Measurements from ENCODE around the gene TMEM229B. TPM values are rescaled to one million over a fixed set of nuclear protein-coding genes. Genes with fewer than 3 reads are reported as not detected.

The TMEM229B gene
- total RNA-seq, 1 donor = 46.3 TPM

DNA sequence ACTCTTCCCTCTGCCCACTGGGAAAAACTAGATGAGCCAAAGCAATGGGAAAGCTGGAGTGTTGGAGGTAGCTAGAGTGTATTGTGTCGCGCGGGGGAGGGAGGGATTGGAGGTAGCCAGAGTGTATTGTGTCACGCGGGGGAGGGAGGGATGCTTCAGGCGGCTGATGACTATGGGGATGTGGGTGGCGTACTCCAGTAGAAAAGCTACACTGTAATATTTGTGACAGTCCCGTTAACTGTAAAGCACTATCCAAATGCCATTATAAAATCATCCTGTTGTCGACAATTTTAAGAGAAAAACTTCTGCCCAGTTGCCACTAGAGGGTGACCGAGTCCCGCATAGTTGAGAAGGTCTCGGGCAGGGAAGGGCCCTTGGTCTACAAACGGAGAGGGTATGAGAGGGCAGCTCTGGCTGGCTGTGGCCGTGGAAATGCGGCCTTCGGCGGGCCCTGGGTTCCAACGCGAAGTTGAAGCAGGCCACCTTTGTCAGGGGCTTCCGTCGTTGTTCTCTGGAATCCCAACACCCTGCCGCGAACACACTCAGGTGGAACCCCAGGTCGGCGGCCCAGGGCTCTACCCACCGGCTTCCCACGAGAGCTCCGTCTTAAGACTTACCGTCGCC is 61.4 kb downstream of the TMEM229B start:
- peak; percentile 37 to 87 (median 76) for DNase-seq (ENCODE audit: low read depth in 2 of 3, low spot score in 2 of 3)

- DNase-seq (ENCODE audit: low read depth in 2 of 3, low spot score in 2 of 3) = no peak
Observed at GRCh38 chr14:67426161-67426560, 62.4 kb downstream of the TMEM229B start.

DNA sequence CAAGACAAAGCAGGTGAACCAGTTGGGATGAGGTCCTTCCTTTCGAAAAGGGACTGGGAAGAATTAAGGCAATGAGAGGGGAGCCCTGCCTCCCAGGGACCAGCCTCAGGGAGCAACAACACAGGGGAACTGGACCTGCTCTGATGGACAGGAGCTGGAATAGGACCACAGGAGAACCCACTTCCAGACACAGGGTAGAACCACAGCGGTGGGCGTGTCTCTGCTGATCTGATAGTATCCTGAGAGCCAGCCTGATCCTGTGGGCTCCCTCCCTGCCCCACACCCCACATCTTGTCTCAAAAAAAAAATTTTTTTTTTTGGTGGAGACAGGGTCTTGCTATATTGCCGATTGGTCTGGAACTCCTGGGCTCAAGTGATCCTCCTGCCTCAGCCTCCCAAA is 62.9 kb downstream of the TMEM229B start:
- no peak for DNase-seq (ENCODE audit: low read depth in 2 of 3, low spot score in 2 of 3)

GRCh38 chr14:67424539-67424938 is 64.0 kb downstream of the TMEM229B start:
- DNase-seq (ENCODE audit: low read depth in 2 of 3, low spot score in 2 of 3) = no peak

- peak in 2 of 3 donors; percentile 58 to 80 for DNase-seq (ENCODE audit: low read depth in 2 of 3, low spot score in 2 of 3)
Observed at GRCh38 chr14:67423424-67423823, 65.1 kb downstream of the TMEM229B start.

DNA sequence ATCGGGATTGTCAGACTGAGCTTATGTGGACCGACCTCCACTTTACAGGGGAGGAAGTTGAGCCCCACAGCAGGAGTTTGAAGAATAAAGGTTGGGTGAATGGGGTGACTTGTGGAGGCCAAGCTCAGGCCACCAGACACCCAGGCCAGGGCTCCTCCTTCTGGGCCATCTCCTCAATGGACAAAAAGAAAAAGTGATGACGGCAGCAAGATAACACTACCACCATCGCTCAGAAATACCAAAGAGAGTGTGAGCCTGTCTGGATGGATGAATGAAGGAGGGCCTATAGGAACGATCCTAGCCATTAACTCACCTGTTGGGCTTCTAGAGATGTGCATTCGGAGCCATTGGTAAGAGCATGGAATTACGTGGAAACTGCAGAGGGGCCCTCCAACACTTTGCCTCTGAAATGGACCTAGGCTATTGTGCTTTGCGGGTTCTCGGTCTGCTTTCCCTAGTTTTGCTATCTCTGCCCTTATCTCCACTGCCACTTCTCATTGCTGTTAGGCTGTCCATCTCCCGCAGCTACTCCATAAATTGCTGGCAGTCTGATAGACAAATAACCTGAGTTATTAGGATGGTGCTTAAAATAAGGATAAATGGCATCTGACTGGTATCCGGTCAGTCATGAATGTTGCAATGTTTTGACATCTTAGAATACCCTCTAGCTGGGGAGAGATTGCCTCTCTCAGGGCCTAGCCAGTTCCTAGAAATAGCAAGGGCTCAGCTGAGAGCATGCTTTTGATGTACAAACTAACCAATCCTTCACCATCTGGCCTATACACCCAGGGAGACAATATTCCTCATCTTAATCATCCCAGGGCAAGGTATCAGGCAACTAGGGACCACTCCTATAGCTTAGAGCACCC is 66.9 kb downstream of the TMEM229B start:
- DNase-seq (ENCODE audit: low read depth in 2 of 3, low spot score in 2 of 3) = no peak

Small RNA genes within 50 kb of the gene (small RNA-seq; reads per million reads assigned to genes)
- not detected for gene MIR5694

Other genes with a start within 250 kb of the TMEM229B start
- 6.2 TPM for gene PALS1, start 247.3 kb downstream of the TMEM229B start, total RNA-seq
- gene ATP6V1D, start 128.9 kb downstream of the TMEM229B start, total RNA-seq = 18.6 TPM
- 20.2 TPM for gene EIF2S1, start 128.4 kb downstream of the TMEM229B start, total RNA-seq
- not detected for gene PLEK2, start 76.6 kb downstream of the TMEM229B start, total RNA-seq
- gene PLEKHH1, start 44.6 kb upstream of the TMEM229B start, total RNA-seq = 0.27 TPM
- 14.0 TPM for gene PIGH, start 111.5 kb upstream of the TMEM229B start, total RNA-seq
- 28.0 TPM for gene ARG2, start 131.2 kb upstream of the TMEM229B start, total RNA-seq
- gene VTI1B, start 185.9 kb upstream of the TMEM229B start, total RNA-seq = 21.3 TPM
- 62.5 TPM for gene RDH11, start 207.0 kb upstream of the TMEM229B start, total RNA-seq
- gene RDH12, start 213.2 kb upstream of the TMEM229B start, total RNA-seq = not detected